Tibial nerve (tissue), 4 donors: Measurements from ENCODE around the gene KCNS3. TPM values are rescaled to one million over a fixed set of nuclear protein-coding genes. Genes with fewer than 3 reads are reported as not detected.
A peak's percentile ranks its signal among the peaks of the same experiment; 100 is the strongest.

Source experiments
- DNase-seq, 2 donors: peaks; one replicate each; pipeline ENCODE4 v3.0.0-alpha.2; 2019; ENCODE audit warnings: low spot score in 2 of 2
- H3K27ac ChIP-seq, 4 donors: fragments of 200-600 bp; sonication (generic) in 3 of 4; one replicate each; pipeline ENCODE4 v1.5.1; 2017 to 2019; ENCODE audit warnings: mild to moderate bottlenecking in 1 of 4
- H3K27me3 ChIP-seq, 2 donors: fragments of 200-600 bp; sonication (generic) in 1 of 2; one replicate each; pipeline versions ENCODE4 v1.5.1 to v1.6.0; 2017 to 2019
- H3K36me3 ChIP-seq, 3 donors: fragments of 200-600 bp; sonication (generic); one replicate each; pipeline ENCODE4 v1.5.1; 2018 to 2019
- H3K4me1 ChIP-seq, 4 donors: fragments of 200-600 bp; sonication (generic) in 3 of 4; one replicate each; pipeline ENCODE4 v1.5.1; 2017 to 2019
- H3K4me3 ChIP-seq, 4 donors: fragments of 200-600 bp; sonication (generic) in 3 of 4; one replicate each; pipeline ENCODE4 v1.5.1; 2017 to 2019; ENCODE audit warnings: mild to moderate bottlenecking in 1 of 4, moderate library complexity in 1 of 4
- H3K9me3 ChIP-seq, 4 donors: fragments of 200-600 bp; sonication (generic) in 3 of 4; one replicate each; pipeline ENCODE4 v1.5.1; 2017 to 2019
- CTCF ChIP-seq, 5 experiments: fragments of 200-600 bp in 3 of 5; fragments of 450-650 bp in 2 of 5; sonication (generic) in 3 of 5; IDR thresholded peaks; one replicate each; pipeline ENCODE4 v1.5.1; 2016 to 2019; ENCODE audit warnings: antibody characterized with exemption in 5 of 5, mild to moderate bottlenecking in 3 of 5, moderate library complexity in 2 of 5
- EP300 ChIP-seq, 2 donors: sonication (generic); formaldehyde crosslinking; IDR thresholded peaks; one replicate each; pipeline ENCODE4 v1.6.1; 2017; ENCODE audit warnings: antibody characterized with exemption in 2 of 2, mild to moderate bottlenecking in 1 of 2
- POLR2A ChIP-seq, 2 donors: fragments of 450-650 bp; IDR thresholded peaks; one replicate each; pipeline ENCODE4 v1.6.1; 2017; ENCODE audit warnings: antibody characterized with exemption in 2 of 2, mild to moderate bottlenecking in 2 of 2, moderate library complexity in 2 of 2
- WGBS, 2 donors: methylation state at CpG; one replicate each; pipeline ENCODE4 v1.1.5; 2018; 5-methylcytosine and 5-hydroxymethylcytosine counted together
- total RNA-seq, 4 donors: library from RNA; depleted of rRNA; stranded (reverse); fragments of >200 nt; gene quantifications; one replicate each; pipeline ENCODE4 v1.1.0, GENCODE V29; 2016

KCNS3 gene
- total RNA-seq, 4 donors from 2014 or later, result 9.6 to 24.3 (median 16.5) TPM

- no peak for DNase-seq
- no peak overlapping the region for H3K4me3 ChIP-seq
- H3K36me3 ChIP-seq, result no peaks in the 10 kb centered on the region
- TF ChIP-seq CTCF (IDR thresholded peaks at IDR 0.05) (peak in 1 of 5 experiments; percentile 31), EP300 (IDR thresholded peaks at IDR 0.05) (no peak), POLR2A (IDR thresholded peaks at IDR 0.05) (no peak)
- peaks cover 0 to 24% (median 0%) of the 10 kb centered on the region in 4 donors for H3K4me1 ChIP-seq
- H3K27ac ChIP-seq, result no peak overlapping the region
- no peaks in the 10 kb centered on the region for H3K27me3 ChIP-seq
- H3K9me3 ChIP-seq, result no peaks in the 10 kb centered on the region
- 42% methylated on average over 1 of the region's 1 CpG for WGBS, 2 donors
These were observed 40.3 kb downstream of the KCNS3 start for GRCh38 chr2:17918789-17919188.

GRCh38 chr2:17930773-17931172 is 52.3 kb downstream of the KCNS3 start:
- no peak for DNase-seq
- no peak overlapping the region for H3K4me3 ChIP-seq
- H3K27ac ChIP-seq, result no peak overlapping the region
- H3K27me3 ChIP-seq, result no peaks in the 10 kb centered on the region
- H3K36me3 ChIP-seq, result peaks cover 0 to 26% (median 0%) of the 10 kb centered on the region in 3 donors
- no peak for TF ChIP-seq POLR2A (IDR thresholded peaks at IDR 0.05)
- 82 to 85% methylated on average over 4 of the region's 4 CpGs for WGBS, 2 donors
- H3K9me3 ChIP-seq, result no peaks in the 10 kb centered on the region
- no peaks in the 10 kb centered on the region for H3K4me1 ChIP-seq

GRCh38 chr2:17933256-17933655 is 54.8 kb downstream of the KCNS3 start:
- H3K27ac ChIP-seq, result no peak overlapping the region
- no peaks in the 10 kb centered on the region for H3K4me1 ChIP-seq
- 56 to 79% methylated on average over 3 of the region's 3 CpGs for WGBS, 2 donors
- no peaks in the 10 kb centered on the region for H3K27me3 ChIP-seq
- peaks cover 0 to 29% (median 0%) of the 10 kb centered on the region in 3 donors for H3K36me3 ChIP-seq
- no peak for DNase-seq
- H3K9me3 ChIP-seq, result peaks cover 0 to 5% (median 0%) of the 10 kb centered on the region in 4 donors
- no peak overlapping the region for H3K4me3 ChIP-seq
- TF ChIP-seq EP300 (IDR thresholded peaks at IDR 0.05) (no peak), CTCF (IDR thresholded peaks at IDR 0.05) (no peak), POLR2A (IDR thresholded peaks at IDR 0.05) (no peak)

- H3K27ac ChIP-seq, result no peak overlapping the region
- no peaks in the 10 kb centered on the region for H3K27me3 ChIP-seq
These were observed 56.3 kb downstream of the KCNS3 start for GRCh38 chr2:17934721-17935120.

GRCh38 chr2:17935242-17935885 is 56.9 kb downstream of the KCNS3 start:
- Histone ChIP-seq H3K27me3 (no peaks in the 10 kb centered on the region), H3K27ac (no peak overlapping the region), H3K4me3 (no peak overlapping the region), H3K4me1 (peaks cover 0 to 8% (median 0%) of the 10 kb centered on the region in 4 donors), H3K9me3 (peaks cover 0 to 10% (median 0%) of the 10 kb centered on the region in 4 donors), H3K36me3 (peaks cover 0 to 31% (median 0%) of the 10 kb centered on the region in 3 donors)
- TF ChIP-seq EP300 (IDR thresholded peaks at IDR 0.05) (no peak), POLR2A (IDR thresholded peaks at IDR 0.05) (no peak), CTCF (IDR thresholded peaks at IDR 0.05) (no peak)
- DNase-seq, result no peak
- WGBS, 2 donors, result 75 to 76% methylated on average over 6 of the region's 6 CpGs

More at GRCh38 chr2:17934721-17935120, 56.3 kb downstream of the KCNS3 start:
- Histone ChIP-seq H3K4me3 (no peak overlapping the region), H3K36me3 (peaks cover 0 to 31% (median 0%) of the 10 kb centered on the region in 3 donors), H3K9me3 (peaks cover 0 to 10% (median 0%) of the 10 kb centered on the region in 4 donors), H3K4me1 (peaks cover 0 to 2% (median 0%) of the 10 kb centered on the region in 4 donors)
- 75 to 85% methylated on average over 4 of the region's 4 CpGs for WGBS, 2 donors
- TF ChIP-seq POLR2A (IDR thresholded peaks at IDR 0.05) (no peak), EP300 (IDR thresholded peaks at IDR 0.05) (no peak), CTCF (IDR thresholded peaks at IDR 0.05) (no peak)
- DNase-seq, result no peak
